Hematopoietic multipotent progenitor cell treated with erythropoietin and hydrocortisone succinate and interleukin-3 and kit ligand, for 8 days (in vitro differentiated cells): ENCODE measurements around the gene SPTBN1.

Source experiments
- DNase-seq: peaks from one replicate; pipeline ENCODE4 v3.0.0-alpha.2; 2015

The SPTBN1 gene

GRCh38 chr2:54534221-54534620 lies 78.1 kb downstream of the SPTBN1 start:
- no peak for DNase-seq

DNA sequence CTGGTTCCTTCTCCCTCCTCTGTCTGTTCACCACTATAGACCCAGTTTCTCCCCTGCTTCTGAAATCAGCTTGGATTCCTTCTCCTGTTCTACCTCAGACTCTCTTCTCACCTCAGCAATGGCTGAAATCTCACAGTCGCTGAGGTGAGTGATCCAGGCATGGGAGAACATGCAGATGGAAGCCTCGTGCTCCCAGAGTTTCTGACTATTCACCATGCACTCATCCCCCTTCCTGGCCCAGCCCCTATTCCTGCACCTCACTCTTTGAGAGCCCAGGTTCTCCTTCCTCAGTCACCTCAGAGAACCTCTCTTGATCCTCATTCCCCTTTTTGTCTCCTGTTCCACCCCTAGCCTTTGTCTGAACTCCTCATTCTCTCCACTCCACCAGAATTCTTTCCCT lies 78.5 kb downstream of the SPTBN1 start:
- no peak for DNase-seq

- no peak for DNase-seq
Measured at GRCh38 chr2:54535599-54536195, 79.6 kb downstream of the SPTBN1 start.

DNA sequence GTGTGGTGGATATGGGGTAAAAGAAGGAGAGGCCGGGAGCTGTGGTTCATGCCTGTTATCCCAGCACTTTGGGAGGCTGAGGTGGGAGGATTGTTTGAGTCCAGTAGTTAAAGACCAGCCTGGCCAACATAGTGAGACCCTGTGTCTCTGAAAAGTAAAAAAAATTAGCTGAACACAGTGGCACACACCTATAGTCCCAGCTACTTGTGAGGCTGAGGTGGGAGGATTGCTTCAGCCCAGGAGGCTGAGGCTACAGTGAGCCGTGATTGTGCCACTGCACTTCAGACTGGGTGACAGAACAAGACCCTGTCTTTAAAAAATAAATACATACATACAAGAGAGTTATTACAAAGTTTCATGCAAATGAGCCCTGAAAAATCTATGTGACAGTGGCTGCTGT lies 80.6 kb downstream of the SPTBN1 start:
- no peak for DNase-seq

DNA sequence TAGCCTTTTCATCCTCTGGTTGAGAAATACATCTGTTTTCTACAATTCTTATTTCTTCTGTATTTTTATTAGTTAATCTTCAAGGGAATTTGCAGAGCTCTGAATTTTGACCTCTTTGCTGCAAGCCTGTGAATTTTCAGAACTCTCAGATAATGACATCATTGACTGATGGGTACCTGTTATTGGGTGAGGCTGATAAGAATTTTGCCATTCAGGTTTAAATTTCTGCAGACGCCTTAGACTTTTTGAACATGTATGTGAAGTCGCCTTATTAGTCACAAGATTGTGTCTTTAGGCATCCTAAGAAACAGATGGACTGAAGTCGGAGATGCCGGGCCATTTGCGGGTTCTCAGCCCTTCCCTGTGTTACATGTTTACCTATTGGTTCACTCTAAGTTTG lies 82.4 kb downstream of the SPTBN1 start:
- DNase-seq: no peak

GRCh38 chr2:54539683-54540082 lies 83.6 kb downstream of the SPTBN1 start:
- no peak for DNase-seq

- DNase-seq: no peak
Measured at GRCh38 chr2:54540194-54540593, 84.1 kb downstream of the SPTBN1 start.

DNA sequence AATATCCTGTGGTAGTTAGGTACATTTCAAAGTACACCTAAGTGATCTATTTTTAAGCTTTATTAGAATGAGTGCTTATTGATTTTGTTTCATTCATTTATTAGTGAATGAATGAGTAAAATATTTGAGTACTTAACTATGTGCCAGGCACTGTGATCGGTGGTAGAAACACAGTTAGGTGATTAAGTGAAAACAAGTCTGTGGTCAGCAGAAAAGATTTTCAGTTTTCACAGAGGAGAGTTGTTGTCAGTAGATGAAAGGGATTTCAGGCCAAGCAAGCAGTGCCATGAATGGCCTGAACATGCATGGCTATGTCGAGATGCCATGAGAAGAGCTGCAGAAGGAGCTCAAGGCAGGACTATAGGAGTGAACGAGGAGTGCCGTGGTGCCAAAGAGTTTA lies 85.9 kb downstream of the SPTBN1 start:
- DNase-seq: no peak

DNA sequence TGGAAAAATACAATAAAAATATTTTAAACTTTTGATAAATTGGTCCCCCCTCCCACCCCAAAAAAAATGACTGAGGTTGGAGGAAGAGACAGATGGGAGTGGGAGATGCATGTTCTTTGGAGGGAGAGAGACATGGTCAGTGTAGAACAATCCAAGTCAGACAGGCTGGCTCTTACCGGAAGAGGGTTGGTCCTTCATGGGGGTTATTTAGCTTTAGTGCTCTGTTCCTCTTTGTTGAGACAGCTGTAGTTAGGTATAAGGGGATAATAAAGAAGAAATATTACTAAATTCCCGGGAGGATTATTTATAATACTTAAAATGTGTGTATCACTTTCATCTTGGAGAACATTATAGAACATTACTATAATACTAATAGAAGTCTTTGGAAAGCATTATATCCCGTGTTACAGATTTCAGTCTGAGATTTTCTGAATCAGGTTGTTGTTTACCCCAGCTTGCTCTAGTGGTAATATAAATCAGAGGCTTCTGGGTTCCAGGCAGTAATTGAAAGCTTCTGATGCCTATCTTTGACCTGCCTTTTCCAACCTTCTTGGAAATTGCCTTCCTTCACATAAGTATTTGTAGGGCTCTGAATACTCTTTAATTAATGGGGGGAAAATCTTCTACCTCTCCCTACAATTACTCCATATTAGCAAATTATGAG lies 87.7 kb downstream of the SPTBN1 start:
- DNase-seq: no peak

GRCh38 chr2:54545702-54546450 lies 89.7 kb downstream of the SPTBN1 start:
- no peak for DNase-seq

GRCh38 chr2:54546518-54546917 lies 90.4 kb downstream of the SPTBN1 start:
- peak; percentile 30 for DNase-seq

DNA sequence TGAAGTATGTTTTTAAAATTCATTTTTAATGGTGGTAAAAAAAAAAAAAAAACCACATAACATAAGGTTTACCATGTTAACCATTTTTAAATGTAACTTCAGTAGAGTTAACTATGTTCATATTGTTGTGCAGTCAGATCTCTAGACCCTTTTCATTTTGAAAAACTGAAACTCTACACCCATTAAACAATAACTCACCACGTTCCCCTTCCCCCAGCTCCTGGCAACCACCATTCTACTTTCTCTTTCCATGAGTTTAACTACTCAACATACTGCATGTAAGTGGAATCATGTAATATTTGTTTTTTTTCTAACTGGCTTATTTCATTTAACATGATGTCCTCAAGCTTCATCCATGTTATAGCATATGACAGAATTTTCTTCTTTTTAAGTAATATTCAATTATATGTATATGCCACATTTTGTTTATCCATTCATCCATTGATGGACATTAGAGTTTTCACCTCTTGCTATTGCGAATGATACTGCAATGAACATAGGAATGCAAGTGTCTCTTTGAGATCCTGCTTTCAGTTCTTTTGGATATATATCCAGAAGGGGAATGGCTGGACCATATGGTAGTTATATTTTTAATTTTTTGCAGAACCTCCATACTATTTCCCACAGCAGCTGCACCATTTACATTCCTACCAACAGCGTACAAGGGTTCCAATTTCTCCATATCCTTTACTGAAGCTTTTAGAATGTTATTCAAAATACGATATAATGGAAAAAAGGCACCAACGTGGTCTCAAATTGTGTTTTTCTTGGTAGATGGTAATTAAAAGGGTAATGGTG lies 91.0 kb downstream of the SPTBN1 start:
- no peak for DNase-seq

DNA sequence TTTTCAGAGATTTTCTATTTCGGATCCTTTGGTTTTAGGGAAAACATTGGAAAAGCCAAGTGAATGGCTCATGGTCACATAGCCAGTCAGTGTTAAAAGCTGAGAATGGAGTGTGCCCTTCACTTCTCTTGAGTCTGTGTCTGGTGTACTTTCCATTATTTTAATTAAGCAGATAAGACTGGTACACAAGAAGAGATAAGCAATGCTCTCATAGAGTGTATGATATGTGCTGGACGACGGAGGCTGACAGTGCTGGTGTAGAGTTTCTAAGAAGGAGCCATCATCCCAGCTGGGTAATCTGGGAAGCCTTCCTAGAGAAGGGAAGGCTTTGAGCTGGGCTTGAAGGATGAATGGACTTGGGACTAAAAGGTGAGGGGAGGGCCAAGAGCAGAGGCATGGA lies 93.3 kb downstream of the SPTBN1 start:
- DNase-seq: no peak

- DNase-seq: no peak
Measured at GRCh38 chr2:54549917-54550518, 93.9 kb downstream of the SPTBN1 start.

- no peak for DNase-seq
Measured at GRCh38 chr2:54550547-54550946, 94.4 kb downstream of the SPTBN1 start.

- no peak for DNase-seq
Measured at GRCh38 chr2:54551123-54551756, 95.1 kb downstream of the SPTBN1 start.

DNA sequence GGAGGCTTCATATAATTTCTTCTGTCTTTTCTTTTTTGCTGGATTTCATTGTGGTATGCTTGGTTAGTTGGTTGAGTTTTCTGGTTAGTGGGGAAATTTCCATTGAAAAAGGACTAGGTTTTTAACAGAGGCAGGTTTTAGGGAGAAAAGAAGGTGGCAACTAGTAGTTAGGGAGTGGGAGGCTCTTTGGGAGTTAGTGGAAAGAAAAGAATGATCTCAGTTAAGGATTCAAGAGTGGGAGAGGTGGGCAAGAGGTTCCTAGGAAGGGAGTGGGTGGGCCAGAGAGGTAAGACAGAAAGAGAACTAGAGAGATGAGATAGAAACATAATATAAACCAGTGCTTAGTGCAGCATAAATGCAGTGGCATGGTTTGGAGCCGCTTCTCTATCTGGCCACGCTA lies 96.9 kb downstream of the SPTBN1 start:
- no peak for DNase-seq

- DNase-seq: no peak
Measured at GRCh38 chr2:54553775-54554174, 97.6 kb downstream of the SPTBN1 start.

GRCh38 chr2:54555318-54555837 lies 99.3 kb downstream of the SPTBN1 start:
- DNase-seq: no peak

DNA sequence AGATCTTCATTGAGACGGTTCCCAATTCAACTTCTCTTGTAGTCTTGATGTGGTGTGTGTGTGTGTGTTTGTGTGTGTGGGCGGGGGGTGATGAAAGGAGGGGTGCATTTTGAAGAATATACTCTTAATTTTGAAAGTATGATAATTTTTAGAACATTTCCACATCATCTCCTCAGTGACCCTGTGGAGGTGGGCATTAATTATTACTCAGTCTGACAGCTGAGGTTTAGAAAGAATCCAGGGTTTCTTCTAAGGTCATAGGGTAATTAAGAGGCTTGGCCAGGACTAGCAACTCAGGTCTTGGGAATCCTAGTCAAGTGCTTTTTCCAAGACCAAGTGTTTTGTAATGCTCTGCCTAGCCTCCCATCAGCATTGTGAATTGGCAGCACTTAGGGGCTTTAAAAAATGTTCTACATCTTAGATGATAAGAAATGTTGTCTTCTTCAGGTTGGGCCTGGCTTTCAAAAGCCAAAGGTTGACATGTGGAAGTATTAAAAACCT lies 100.5 kb downstream of the SPTBN1 start:
- no peak for DNase-seq

GRCh38 chr2:54557211-54557600 lies 101.1 kb downstream of the SPTBN1 start:
- no peak for DNase-seq

DNA sequence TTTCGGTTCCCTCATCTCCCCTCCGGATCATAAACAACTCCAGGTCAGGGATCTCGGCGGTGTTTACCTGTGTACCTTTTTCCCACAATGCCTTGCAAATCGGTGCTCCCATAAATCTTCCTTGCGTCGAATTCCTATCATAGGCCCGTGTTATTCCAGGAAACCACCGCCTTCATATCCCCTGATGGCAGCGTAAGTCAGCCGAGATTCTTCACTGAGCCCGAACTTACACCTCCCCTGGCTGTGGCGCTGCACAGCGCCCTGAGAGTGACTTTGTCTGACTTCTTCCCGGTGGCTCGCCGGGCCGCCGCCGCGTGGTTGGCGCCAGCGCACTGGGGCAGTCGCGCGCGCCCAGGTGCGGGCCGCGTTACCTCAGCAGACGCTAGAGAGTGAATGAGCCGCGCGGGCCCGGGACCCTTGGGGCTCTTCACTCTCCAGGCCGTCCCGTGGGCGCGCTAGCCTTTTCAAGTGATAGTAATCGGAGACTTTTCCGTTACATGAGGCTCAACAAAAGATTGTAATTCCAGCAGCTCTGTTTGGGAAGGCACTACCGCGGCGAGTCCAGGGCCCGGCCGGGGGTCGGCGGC lies 101.6 kb downstream of the SPTBN1 start:
- peak; percentile 41 for DNase-seq
